Measurements from ENCODE around the gene NRXN2. TPM values are rescaled to one million over a fixed set of nuclear protein-coding genes. Genes with fewer than 3 reads are reported as not detected.

NRXN2 gene
- total RNA-seq, 1 experiment from 2014 or later: 0.15 TPM

GRCh38 chr11:64563966-64564365 lies 159.0 kb downstream of the NRXN2 start:
- ATAC-seq: no peak
- ChIA-PET CTCF (no interaction called here), POLR2A (no interaction called here)
- Histone ChIP-seq H3K4me3 (ENCODE audit: low read depth in 2 of 2, low read length in 2 of 2) (no peak overlapping the region), H3K27ac (ENCODE audit: low read length) (no peak overlapping the region), H3K36me3 (ENCODE audit: control insufficient read depth, insufficient read depth, low read length) (no peaks in the 10 kb centered on the region), H3K27me3 (ENCODE audit: control insufficient read depth, insufficient read depth, low read length) (no peaks in the 10 kb centered on the region), H3K4me1 (ENCODE audit: control insufficient read depth, insufficient read depth, low read length) (0 out of 2 replicates have a peak, but pooled peaks cover 9% of the 10 kb centered on the region), H3K9me3 (ENCODE audit: control insufficient read depth, insufficient read depth, low read depth, low read length) (no peaks in the 10 kb centered on the region)
- BruUV-seq (replicated peaks): no TSS peak
- no peak for DNase-seq (ENCODE audit: low read depth, low spot score)
- intact Hi-C loops (cut with micrococcal nuclease; ENCODE audit: unreplicated experiment) (no loop called here), in situ Hi-C loops (cut with HindIII; ENCODE audit: low pct_unique_long_range_greater_than_20kb, low sequenced_read_pairs) (no loop called here)
- TF ChIP-seq TCF7L2 (IDR thresholded peaks at IDR 0.05; ENCODE audit: low read depth, low read length): no peak
- no peak for TF ChIP-seq REST (IDR thresholded peaks at IDR 0.05; ENCODE audit: insufficient read depth in 1 of 2, low read depth in 2 of 2, low read length in 1 of 2)
- TF ChIP-seq POLR2AphosphoS5 (IDR thresholded peaks at IDR 0.05; ENCODE audit: low read depth, low read length): no peak
- no peak for TF ChIP-seq CTCF (IDR thresholded peaks at IDR 0.05)
- no peak for TF ChIP-seq SIN3A (IDR thresholded peaks at IDR 0.05; ENCODE audit: borderline replicate concordance, insufficient read depth, low read depth, low read length)

GRCh38 chr11:64562723-64563351 lies 160.2 kb downstream of the NRXN2 start:
- intact Hi-C loops (cut with micrococcal nuclease; ENCODE audit: unreplicated experiment): no loop called here
- Histone ChIP-seq H3K4me3 (ENCODE audit: low read depth in 2 of 2, low read length in 2 of 2) (no peak overlapping the region), H3K27me3 (ENCODE audit: control insufficient read depth, insufficient read depth, low read length) (no peaks in the 10 kb centered on the region), H3K36me3 (ENCODE audit: control insufficient read depth, insufficient read depth, low read length) (no peaks in the 10 kb centered on the region), H3K4me1 (ENCODE audit: control insufficient read depth, insufficient read depth, low read length) (0 out of 2 replicates have a peak, but pooled peaks cover 9% of the 10 kb centered on the region), H3K27ac (ENCODE audit: low read length) (no peak overlapping the region), H3K9me3 (ENCODE audit: control insufficient read depth, insufficient read depth, low read depth, low read length) (no peaks in the 10 kb centered on the region)
- DNase-seq (ENCODE audit: low read depth, low spot score) (no peak), ATAC-seq (no peak)
- TF ChIP-seq CTCF (IDR thresholded peaks at IDR 0.05): no peak
- no peak for TF ChIP-seq TCF7L2 (IDR thresholded peaks at IDR 0.05; ENCODE audit: low read depth, low read length)
- no peak for TF ChIP-seq POLR2AphosphoS5 (IDR thresholded peaks at IDR 0.05; ENCODE audit: low read depth, low read length)
- TF ChIP-seq REST (IDR thresholded peaks at IDR 0.05; ENCODE audit: insufficient read depth in 1 of 2, low read depth in 2 of 2, low read length in 1 of 2): no peak
- no peak for TF ChIP-seq SIN3A (IDR thresholded peaks at IDR 0.05; ENCODE audit: borderline replicate concordance, insufficient read depth, low read depth, low read length)
- in situ Hi-C loops (cut with HindIII; ENCODE audit: low pct_unique_long_range_greater_than_20kb, low sequenced_read_pairs): no loop called here
- POLR2A ChIA-PET: no interaction called here
- CTCF ChIA-PET: no interaction called here
- no TSS peak for BruUV-seq (replicated peaks)
